NT2/D1 (cell line): ENCODE results near the gene SLC1A7.

Experiments
- DNase-seq: peaks from one replicate; pipeline ENCODE4 v3.0.0-alpha.2; 2011; ENCODE audit warnings: low read depth, low spot score
- H3K27me3 ChIP-seq: 2 replicates; pipeline ENCODE4 v1.6.0; 2011; ENCODE audit warnings: mild to moderate bottlenecking; ENCODE audit not compliant: insufficient read length, insufficient read depth
- H3K36me3 ChIP-seq: 2 replicates; pipeline ENCODE4 v1.6.1; 2011; ENCODE audit warnings: mild to moderate bottlenecking, low read length, mixed read lengths; ENCODE audit not compliant: insufficient read depth, insufficient read length
- H3K4me1 ChIP-seq: 2 replicates; pipeline ENCODE4 v1.5.1; 2011; ENCODE audit not compliant: insufficient read depth, insufficient read length
- H3K4me3 ChIP-seq: 2 replicates; pipeline ENCODE4 v1.5.1; 2011; ENCODE audit warnings: low read depth; ENCODE audit not compliant: insufficient read length
- H3K9ac ChIP-seq: 2 replicates; pipeline ENCODE4 v1.6.0; 2011; ENCODE audit warnings: low read depth; ENCODE audit not compliant: insufficient read length
- H3K9me3 ChIP-seq: 2 replicates; pipeline ENCODE4 v1.5.1; 2011; ENCODE audit warnings: mild to moderate bottlenecking, low read length; ENCODE audit not compliant: insufficient read depth
- SUZ12 ChIP-seq: IDR thresholded peaks from 2 replicates; pipeline ENCODE4 v1.6.1; 2011; ENCODE audit not compliant: insufficient read length, insufficient read depth; ENCODE audit errors: extremely low read depth
- YY1 ChIP-seq: IDR thresholded peaks from 2 replicates; pipeline ENCODE4 v1.6.1; 2011; ENCODE audit not compliant: insufficient read length, insufficient read depth
- ZNF274 ChIP-seq: IDR thresholded peaks from 2 replicates; pipeline ENCODE4 v1.6.1; 2011; ENCODE audit warnings: mild to moderate bottlenecking, low read depth, low read length

The SLC1A7 gene

DNA sequence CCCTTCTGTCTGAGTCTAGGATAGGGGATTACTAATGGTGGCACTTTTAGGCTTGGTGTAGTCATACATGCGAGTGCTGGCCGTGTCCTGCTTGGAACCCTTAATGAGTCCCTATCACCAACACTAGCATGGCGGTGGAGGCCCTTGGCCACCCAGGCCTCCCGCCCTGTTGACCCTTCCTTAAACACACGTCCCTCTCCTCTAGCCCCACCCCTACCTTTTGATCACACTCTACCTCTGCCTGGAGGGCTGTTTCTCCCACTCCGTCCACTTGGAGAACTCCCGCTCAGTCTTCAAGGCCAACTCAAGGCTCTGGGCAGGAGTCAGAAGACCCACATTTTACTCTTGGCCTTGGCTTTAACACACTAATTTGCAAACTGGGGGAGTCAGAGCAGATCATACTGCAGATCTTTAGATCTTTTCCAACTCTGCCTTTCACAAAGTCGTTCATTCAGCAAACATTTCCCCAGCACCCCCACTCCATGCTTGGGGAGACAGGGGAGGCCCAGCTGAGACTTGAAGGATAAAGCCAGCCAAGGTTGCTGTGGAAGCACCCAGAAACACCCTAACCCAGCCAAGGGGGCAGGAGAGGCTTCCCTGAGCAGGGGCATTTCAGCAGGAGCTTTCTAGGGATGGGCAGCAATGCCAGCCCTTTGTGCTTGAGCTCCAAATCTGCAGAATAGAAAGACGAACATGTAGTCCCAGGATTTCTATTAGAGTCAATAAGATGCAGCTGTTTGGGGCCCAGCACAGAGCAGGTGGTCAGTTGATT is 78.5 kb downstream of the SLC1A7 start:
- no peak for TF ChIP-seq ZNF274
- H3K9me3 ChIP-seq, result no peaks in the 10 kb centered on the region
- H3K4me1 ChIP-seq, result peaks cover 6% of the 10 kb centered on the region
- no peak overlapping the region for H3K9ac ChIP-seq
- DNase-seq, result no peak
- H3K4me3 ChIP-seq, result no peak overlapping the region
- H3K27me3 ChIP-seq, result peaks cover 65% of the 10 kb centered on the region
- no peaks in the 10 kb centered on the region for H3K36me3 ChIP-seq

DNA sequence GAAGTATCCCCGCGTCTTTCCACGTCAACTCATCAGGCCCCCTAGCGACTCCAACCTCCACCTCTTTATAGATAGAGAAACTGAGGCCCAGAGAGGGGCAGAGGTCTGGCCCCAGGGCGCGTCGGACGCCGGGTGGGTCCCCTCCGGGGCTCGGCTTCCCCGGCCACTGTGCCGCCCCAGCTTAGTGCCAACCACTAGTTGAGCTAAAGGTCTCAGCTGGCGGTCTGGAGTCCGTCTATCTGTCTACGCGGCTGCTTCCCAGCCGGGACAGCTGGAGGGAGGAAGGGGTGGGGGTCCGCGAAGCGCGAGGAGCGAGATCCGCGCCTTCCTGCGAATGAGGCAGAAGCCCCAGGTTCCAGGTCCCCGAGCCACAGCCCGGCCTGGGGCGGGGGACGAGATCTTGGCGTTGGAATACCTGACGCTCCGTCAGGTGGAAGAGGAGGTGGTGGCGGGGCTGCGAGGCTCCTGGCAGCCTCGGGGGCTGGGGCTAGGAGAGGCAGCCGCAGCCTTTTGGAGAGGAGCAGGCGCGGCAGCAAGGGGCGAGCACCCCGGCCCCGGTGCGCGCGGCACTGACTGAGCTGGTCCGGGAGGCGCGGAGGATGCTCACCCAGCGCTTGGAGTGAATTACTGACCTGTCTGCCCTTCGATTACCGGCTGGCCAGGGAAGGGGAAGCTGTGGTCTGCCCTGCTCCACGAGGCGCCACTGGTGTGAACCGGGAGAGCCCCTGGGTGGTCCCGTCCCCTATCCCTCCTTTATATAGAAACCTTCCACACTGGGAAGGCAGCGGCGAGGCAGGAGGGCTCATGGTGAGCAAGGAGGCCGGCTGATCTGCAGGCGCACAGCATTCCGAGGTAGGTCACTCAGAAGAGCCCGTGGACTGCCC is 79.5 kb downstream of the SLC1A7 start:
- Histone ChIP-seq H3K27me3 (peaks cover 70% of the 10 kb centered on the region), H3K9me3 (no peaks in the 10 kb centered on the region), H3K36me3 (no peaks in the 10 kb centered on the region), H3K4me3 (peak overlapping the region; percentile 41), H3K9ac (no peak overlapping the region), H3K4me1 (peaks cover 6% of the 10 kb centered on the region)
- TF ChIP-seq ZNF274, result no peak
- TF ChIP-seq SUZ12, result no peak
- TF ChIP-seq YY1, result no peak
- no peak for DNase-seq

DNA sequence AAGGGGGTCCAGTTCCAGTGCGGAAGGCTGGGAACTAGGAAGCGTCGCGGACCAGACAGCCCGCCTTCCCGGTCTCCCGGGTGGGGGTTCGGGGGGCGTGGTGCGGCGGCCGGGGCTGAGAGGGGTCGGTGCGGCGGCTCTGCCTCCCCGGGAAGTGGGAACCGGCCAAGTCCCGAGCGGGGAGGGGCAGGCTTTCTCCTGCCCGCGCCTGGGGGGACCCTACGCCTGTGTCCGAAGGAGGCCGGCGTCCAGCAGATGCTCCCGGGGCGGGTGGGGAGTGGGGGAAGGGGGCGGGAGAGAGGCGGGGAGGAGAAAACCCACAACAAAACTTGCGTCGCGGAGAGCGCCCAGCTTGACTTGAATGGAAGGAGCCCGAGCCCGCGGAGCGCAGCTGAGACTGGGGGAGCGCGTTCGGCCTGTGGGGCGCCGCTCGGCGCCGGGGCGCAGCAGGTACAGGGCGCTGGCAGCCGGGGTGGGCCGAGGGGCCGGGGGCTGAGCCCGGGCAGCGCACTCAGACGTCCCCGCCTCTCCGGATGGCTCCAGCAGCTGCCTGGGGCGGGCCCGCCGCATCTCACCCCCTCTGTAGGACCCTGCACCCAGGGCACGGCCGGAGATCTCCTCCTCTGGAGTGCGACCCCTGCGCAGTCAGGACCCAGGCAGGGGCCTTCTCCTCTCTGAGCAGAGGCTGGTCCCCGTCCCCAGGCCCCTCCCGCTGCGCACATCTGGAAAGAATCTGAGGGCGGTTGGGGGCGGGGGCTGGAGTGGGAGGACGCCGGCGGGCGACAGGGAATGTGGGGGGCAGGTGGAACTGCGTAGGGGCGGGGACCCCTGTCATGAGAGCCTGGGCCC is 80.4 kb downstream of the SLC1A7 start, which contains the start of gene PODN:
Gene PODN (plus strand): TSS at position 355 of the 849 bp plus-strand sequence. CDS start 7,643 bp downstream, outside the sequence.
- H3K27me3 ChIP-seq, result peaks cover 70% of the 10 kb centered on the region
- no peak for DNase-seq
- H3K4me1 ChIP-seq, result peaks cover 6% of the 10 kb centered on the region
- H3K36me3 ChIP-seq, result no peaks in the 10 kb centered on the region
- H3K9ac ChIP-seq, result peak within 1 kb of the TSS; percentile 47
- peak within 1 kb of the TSS; percentile 41 for H3K4me3 ChIP-seq
- TF ChIP-seq ZNF274 (no peak), SUZ12 (peak; percentile 38), YY1 (no peak)
- H3K9me3 ChIP-seq, result no peaks in the 10 kb centered on the region

DNA sequence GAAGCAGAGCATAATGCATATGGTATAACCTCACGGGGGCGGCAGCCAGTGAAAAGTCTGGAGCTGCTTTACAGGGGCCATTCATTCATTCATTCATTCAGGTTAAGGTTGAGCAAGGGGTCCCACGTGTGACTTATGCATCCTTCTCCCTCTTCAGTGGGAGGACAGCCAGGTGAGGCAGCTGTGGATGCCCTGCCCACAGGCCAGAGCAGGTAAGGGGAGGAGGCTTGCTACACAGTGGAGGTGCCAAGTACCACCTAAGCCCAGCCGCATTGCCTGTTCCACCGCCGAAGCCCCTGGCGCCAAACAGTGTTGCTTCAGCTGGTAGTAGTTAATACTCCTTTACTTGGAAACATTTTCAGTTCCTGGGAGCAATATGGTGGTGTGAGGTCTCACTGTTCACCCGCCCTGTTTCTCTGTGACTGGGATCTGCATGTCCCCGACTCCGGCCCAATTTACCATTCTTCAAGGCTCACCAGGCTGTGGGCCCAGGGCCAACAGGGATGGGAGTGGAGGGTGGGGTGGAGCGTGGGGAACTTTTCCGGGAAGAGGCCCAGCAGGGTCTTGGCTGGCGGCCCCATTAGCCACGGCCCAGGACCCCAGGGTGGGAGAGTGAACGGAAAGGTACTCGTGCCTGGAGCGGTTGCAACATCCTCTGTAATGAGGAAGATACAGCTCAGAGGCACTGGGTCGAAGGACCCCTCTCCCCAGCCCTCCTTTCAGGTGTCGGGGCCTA is 81.1 kb downstream of the SLC1A7 start:
- Histone ChIP-seq H3K4me1 (peaks cover 6% of the 10 kb centered on the region), H3K9ac (peak overlapping the region; percentile 47), H3K9me3 (no peaks in the 10 kb centered on the region), H3K4me3 (peak overlapping the region; percentile 41), H3K27me3 (peaks cover 70% of the 10 kb centered on the region), H3K36me3 (no peaks in the 10 kb centered on the region)
- DNase-seq, result no peak
- TF ChIP-seq YY1 (no peak), SUZ12 (no peak), ZNF274 (no peak)

DNA sequence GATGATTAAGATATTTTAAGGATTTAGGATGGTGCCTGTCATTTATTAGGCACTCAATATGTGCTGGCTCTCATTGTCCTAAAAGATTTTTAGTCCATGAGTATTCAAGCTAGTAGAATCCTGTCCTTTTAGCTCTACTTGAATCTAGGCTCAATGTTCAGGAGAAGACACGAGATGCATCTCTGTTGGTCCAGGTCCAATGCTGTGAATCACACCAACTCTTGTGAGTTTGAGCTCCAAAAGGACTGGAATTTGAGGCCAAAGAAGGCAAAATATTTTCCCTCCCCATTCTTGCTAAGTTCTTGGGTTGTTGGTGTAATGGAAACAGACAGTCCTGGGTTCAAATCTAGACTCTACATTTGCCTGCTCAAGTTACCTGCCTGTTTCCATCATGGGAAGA is 81.9 kb downstream of the SLC1A7 start:
- Histone ChIP-seq H3K9ac (no peak overlapping the region), H3K9me3 (no peaks in the 10 kb centered on the region), H3K4me3 (no peak overlapping the region), H3K27me3 (peaks cover 70% of the 10 kb centered on the region), H3K36me3 (no peaks in the 10 kb centered on the region), H3K4me1 (peaks cover 6% of the 10 kb centered on the region)
- no peak for DNase-seq
- no peak for TF ChIP-seq SUZ12
- TF ChIP-seq YY1, result no peak
- no peak for TF ChIP-seq ZNF274

DNA sequence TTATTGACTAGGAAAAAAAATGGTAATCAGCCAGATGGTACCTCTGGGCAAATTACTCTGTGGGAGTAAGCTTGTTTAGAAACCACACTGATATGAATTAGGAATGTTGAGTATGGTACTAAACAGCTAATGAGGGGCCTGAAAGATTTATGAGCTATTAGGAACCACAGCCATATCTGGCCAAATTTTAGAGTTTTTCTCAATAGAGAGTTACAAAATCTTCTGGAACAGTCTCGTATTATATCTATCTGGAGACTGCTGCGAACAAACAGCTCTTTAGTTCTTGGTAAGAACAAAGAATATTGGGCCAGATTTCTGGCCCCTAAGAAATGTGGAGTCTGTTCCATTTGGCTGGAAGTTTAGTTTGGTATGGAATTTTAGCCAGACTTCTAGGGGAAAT is 85.3 kb downstream of the SLC1A7 start:
- peaks cover 6% of the 10 kb centered on the region for H3K4me1 ChIP-seq
- TF ChIP-seq SUZ12, result no peak
- no peak for TF ChIP-seq YY1
- TF ChIP-seq ZNF274, result no peak
- DNase-seq, result no peak
- H3K9me3 ChIP-seq, result no peaks in the 10 kb centered on the region
- no peak overlapping the region for H3K9ac ChIP-seq
- H3K36me3 ChIP-seq, result peaks cover 4% of the 10 kb centered on the region
- peaks cover 37% of the 10 kb centered on the region for H3K27me3 ChIP-seq
- no peak overlapping the region for H3K4me3 ChIP-seq
